GM12878 (cell line): ENCODE data around the gene TREM1. TPM values are rescaled to one million over a fixed set of nuclear protein-coding genes. Genes with fewer than 3 reads are reported as not detected.

Experiments used
- ATAC-seq: fragments of 200-7000 bp; cut with Tn5 transposase; 3 replicates; pipeline ENCODE4 v1.9.1; 2020; ENCODE audit warnings: mild to moderate bottlenecking, moderate library complexity
- BruUV-seq: library from RNA; stranded (reverse); fragments of 400-500 nt; replicated peaks from 2 replicates; lab custom pipeline; 2021; lab: Mats Ljungman, UMichigan
- CTCF ChIA-PET: fragments of 300-600 bp; sonication (Branson Sonifier 250); formaldehyde crosslinking; extraction: SDS; loops from one replicate; lab custom pipeline; 2021; ENCODE audit warnings: inconsistent platforms; lab: Yijun Ruan, JAX
- POLR2A ChIA-PET: fragments of 350-600 bp; formaldehyde crosslinking; extraction: SDS; loops from one replicate; lab custom pipeline; 2021; ENCODE audit warnings: inconsistent platforms; lab: Charles Lee
- RAD21 ChIA-PET: fragments of 300-600 bp; sonication (Branson Sonifier 250); formaldehyde crosslinking; loops from one replicate; lab custom pipeline; 2023; ENCODE audit warnings: antibody characterized with exemption; ENCODE audit not compliant: unreplicated experiment; lab: Charles Lee
- SMC1A ChIA-PET: fragments of 300-600 bp; sonication (Branson Sonifier 250); formaldehyde crosslinking; loops from one replicate; lab custom pipeline; 2023; ENCODE audit not compliant: unreplicated experiment, uncharacterized antibody; lab: Charles Lee
- DNase-seq: peaks from one replicate; pipeline ENCODE4 v3.0.0-alpha.2; 2011; ENCODE audit warnings: low read depth, low spot score
- FAIRE-seq: peaks from 3 replicates; lab custom pipeline; 2011; peaks lifted over from hg19 to GRCh38; lab: Jason Lieb, UNC
- H2AFZ ChIP-seq: 2 replicates; pipeline ENCODE4 v1.6.0; 2011; ENCODE audit warnings: low read depth, low read length, control low read depth; ENCODE audit not compliant: control insufficient read depth
- H3K27ac ChIP-seq: 2 replicates; pipeline ENCODE4 v1.5.1; 2011; ENCODE audit warnings: control low read depth; ENCODE audit not compliant: control insufficient read depth, insufficient read depth
- H3K27me3 ChIP-seq, 2 experiments: replicated peaks in 1 of 2; 2 replicates each; pipeline versions ENCODE4 v1.6.0 to v1.6.1; 2011; ENCODE audit warnings: low read length in 1 of 2; ENCODE audit not compliant: control insufficient read depth in 2 of 2, insufficient read depth in 2 of 2
- H3K36me3 ChIP-seq, 2 experiments: 2 replicates each; pipeline ENCODE4 v1.5.1; 2011; ENCODE audit warnings: low read length in 1 of 2; ENCODE audit not compliant: control insufficient read depth in 2 of 2, insufficient read depth in 2 of 2
- H3K4me1 ChIP-seq: 2 replicates; pipeline ENCODE4 v1.6.1; 2011; ENCODE audit warnings: mild to moderate bottlenecking, low read length, moderate library complexity, mixed read lengths; ENCODE audit not compliant: control insufficient read depth, insufficient read depth
- H3K4me2 ChIP-seq: 2 replicates; pipeline ENCODE4 v1.6.0; 2011; ENCODE audit warnings: control low read depth; ENCODE audit not compliant: control insufficient read depth, insufficient read depth
- H3K4me3 ChIP-seq: fragments of 200-600 bp; sonication (generic); 2 replicates; pipeline ENCODE4 v1.5.1; 2016
- H3K79me2 ChIP-seq: 2 replicates; pipeline ENCODE4 v1.6.0; 2011; ENCODE audit warnings: low read length; ENCODE audit not compliant: control insufficient read depth, insufficient read depth
- H3K9ac ChIP-seq: 2 replicates; pipeline ENCODE4 v1.8.0; 2011; ENCODE audit warnings: low read length, control low read depth, mixed read lengths; ENCODE audit not compliant: control insufficient read depth, insufficient read depth
- H3K9me3 ChIP-seq: replicated peaks from 3 replicates; pipeline ENCODE4 v1.5.1; 2011; ENCODE audit warnings: mild to moderate bottlenecking, low read length; ENCODE audit not compliant: control insufficient read depth, insufficient read depth
- H4K20me1 ChIP-seq: 2 replicates; pipeline ENCODE4 v1.6.0; 2011; ENCODE audit not compliant: control insufficient read depth, insufficient read depth
- EGR1 ChIP-seq, 2 experiments: IDR thresholded peaks; 1 replicate in 1 of 2; 2 replicates in 1 of 2; pipeline ENCODE4 v1.6.1; 2011 to 2012; ENCODE audit warnings: low read depth in 2 of 2, low read length in 2 of 2, borderline replicate concordance in 1 of 2, mild to moderate bottlenecking in 1 of 2, moderate library complexity in 1 of 2
- IRF4 ChIP-seq: IDR thresholded peaks from 2 replicates; pipeline ENCODE4 v1.6.1; 2011; ENCODE audit warnings: low read depth, low read length
- KDM1A ChIP-seq: fragments of 200-600 bp; sonication (generic); IDR thresholded peaks from 2 replicates; pipeline ENCODE4 v1.6.1; 2016; ENCODE audit warnings: borderline replicate concordance
- MEF2A ChIP-seq: IDR thresholded peaks from 2 replicates; pipeline ENCODE4 v1.6.1; 2011; ENCODE audit warnings: low read depth, mild to moderate bottlenecking, low read length, moderate library complexity; ENCODE audit not compliant: insufficient read depth
- MEF2B ChIP-seq: fragments of 450-650 bp; IDR thresholded peaks from 2 replicates; pipeline ENCODE4 v1.6.1; 2018; ENCODE audit warnings: mild to moderate bottlenecking, moderate library complexity; ENCODE audit not compliant: partially characterized antibody, poor library complexity, severe bottlenecking
- MTA2 ChIP-seq: fragments of 450-650 bp; IDR thresholded peaks from 2 replicates; pipeline ENCODE4 v1.6.1; 2016; ENCODE audit warnings: low read depth, mild to moderate bottlenecking, moderate library complexity
- NFYB ChIP-seq: IDR thresholded peaks from 2 replicates; pipeline ENCODE4 v1.6.1; 2011; ENCODE audit warnings: low read depth, mild to moderate bottlenecking, low read length, improper control_type of control experiment, moderate library complexity; ENCODE audit not compliant: insufficient read depth
- POLR2A ChIP-seq: IDR thresholded peaks from 2 replicates; pipeline ENCODE4 v1.6.1; 2011; ENCODE audit warnings: low read depth, mild to moderate bottlenecking, low read length
- POLR2AphosphoS2 ChIP-seq: IDR thresholded peaks from 2 replicates; pipeline ENCODE4 v1.6.1; 2011; ENCODE audit warnings: low read depth, mild to moderate bottlenecking, low read length, improper control_type of control experiment, moderate library complexity
- SIN3A ChIP-seq: IDR thresholded peaks from 2 replicates; pipeline ENCODE4 v1.6.1; 2012; ENCODE audit warnings: low read depth, low read length, improper control_type of control experiment
- SP1 ChIP-seq: IDR thresholded peaks from one replicate; pipeline ENCODE4 v1.6.1; 2011; ENCODE audit warnings: low read depth, low read length
- TARDBP ChIP-seq: IDR thresholded peaks from 2 replicates; pipeline ENCODE4 v1.6.1; 2016; ENCODE audit warnings: borderline replicate concordance
- TBL1XR1 ChIP-seq: IDR thresholded peaks from 2 replicates; pipeline ENCODE4 v1.6.1; 2012; ENCODE audit warnings: low read depth, low read length, improper control_type of control experiment
- ZNF24 ChIP-seq: fragments of 450-650 bp; IDR thresholded peaks from 2 replicates; pipeline ENCODE4 v1.6.1; 2017; ENCODE audit warnings: antibody characterized with exemption, mild to moderate bottlenecking
- ZNF622 ChIP-seq: fragments of 450-650 bp; IDR thresholded peaks from 2 replicates; pipeline ENCODE4 v1.6.1; 2017; ENCODE audit warnings: mild to moderate bottlenecking, inconsistent platforms
- WGBS: methylation state at CpG from one replicate; pipeline ENCODE4 v1.1.6; 2016; ENCODE audit warnings: low lambda C conversion rate; ENCODE audit not compliant: insufficient replicate concordance, insufficient coverage; ENCODE audit errors: missing lambda C conversion rate; 5-methylcytosine and 5-hydroxymethylcytosine counted together
- in situ Hi-C: fragments of 300-500 bp; cut with MboI; formaldehyde crosslinking; loops from 9 replicates; pipeline ENCODE4 v1.14.3; 2018; ENCODE audit warnings: mixed read lengths
- intact Hi-C: fragments of 100-400 bp; cut with micrococcal nuclease; formaldehyde crosslinking; loops from one replicate; pipeline ENCODE4 v1.14.2; 2022; ENCODE audit not compliant: unreplicated experiment
- polyA plus RNA-seq, 11 experiments: library from polyadenylated mRNA; depleted of rRNA in 4 of 11; unstranded in 6 of 11; stranded (reverse) in 5 of 11; fragments of >200 nt; fragmentation: Nextera tagmentation in 4 of 11; fragmentation: Illumina TruSeq in 1 of 11; extraction: Ambion mirVana in 4 of 11; extraction: Trizol in 1 of 11; gene quantifications; 1 replicate in 1 of 11; 2 replicates in 10 of 11; pipeline versions ENCODE4 v1.2.1 to v1.2.3, GENCODE V29; 2011 to 2016; ENCODE audit warnings: inconsistent platforms in 2 of 11, missing spikeins in 2 of 11, low read depth in 1 of 11
- total RNA-seq, 4 experiments: library from RNA; depleted of rRNA in 3 of 4; stranded (reverse); fragments of >200 nt in 3 of 4; fragmentation: Illumina TruSeq in 1 of 4; extraction: Trizol in 1 of 4; gene quantifications; 2 replicates each; pipeline versions ENCODE4 v1.2.1 to v1.2.3, GENCODE V29; 2013 to 2021

Gene TREM1
- total and polyA plus RNA-seq, 10 of the 15 experiments (the other 5 are each of a cell fraction or from before 2014, with no cell fraction given) = 0.09 to 2.6 (median 0.28) TPM; not detected in 2

GRCh38 chr6:41315203-41315602, 28.7 kb upstream of the TREM1 start:
- SMC1A ChIA-PET = interaction anchor here (0.6 to 15.6 kb wide), 16 partner anchors 9 to 240 kb away, joined by 3 to 253 read pairs (median 4); partner anchors contain the start of genes NCR2 and TREML2
- no peak for ATAC-seq
- POLR2A ChIA-PET = interaction anchor here (0.8 to 2.3 kb wide), 5 partner anchors 8 to 118 kb away, joined by 3 to 20 read pairs (median 3); partner anchors contain the start of gene NCR2
- DNase-seq = no peak
- Histone ChIP-seq H3K79me2 (no peaks in the 10 kb centered on the region), H3K9ac (no peak overlapping the region), H4K20me1 (no peaks in the 10 kb centered on the region), H3K4me2 (no peak overlapping the region), H3K9me3 (no peaks in the 10 kb centered on the region), H3K4me3 (no peak overlapping the region), H3K4me1 (peaks cover 7% of the 10 kb centered on the region; the same call in 1 of the 2 replicates), H3K27me3 (0 out of 4 replicates have a peak, but pooled peaks cover 0 to 2% of the 10 kb centered on the region in 2 experiments), H3K27ac (no peak overlapping the region), H3K36me3 (no peaks in the 10 kb centered on the region), H2AFZ (no peak overlapping the region)
- TF ChIP-seq SIN3A (no peak), MTA2 (peak; percentile 60), EGR1 (IDR thresholded peaks at IDR 0.05; ENCODE audit: borderline replicate concordance in 1 of 2, low read depth in 2 of 2, low read length in 2 of 2) (no peak), NFYB (no peak), IRF4 (no peak), MEF2A (peak; percentile 56; the same call in 1 of the 2 replicates), KDM1A (no peak), SP1 (no peak), TARDBP (no peak), TBL1XR1 (no peak), ZNF24 (no peak), POLR2AphosphoS2 (no peak), MEF2B (peak; percentile 71), ZNF622 (no peak), POLR2A (no peak)
- CTCF ChIA-PET = interaction anchor here (0.7 to 2.3 kb wide), 12 partner anchors 9 to 753 kb away, joined by 3 to 52 read pairs (median 4); partner anchors contain the start of gene TREML2
- no peak for FAIRE-seq
- RAD21 ChIA-PET = interaction anchor here (0.8 to 16.5 kb wide), 11 partner anchors 8 to 124 kb away, joined by 3 to 230 read pairs (median 5); partner anchors contain the start of gene NCR2
- intact Hi-C loops = loop anchor here (5.0 kb wide), 4 partner anchors 38 to 308 kb away; no protein-coding TSS in a partner anchor
- BruUV-seq = no TSS peak
- in situ Hi-C loops = loop anchor here (10.0 kb wide), 1 partner anchor 310 kb away; no protein-coding TSS in a partner anchor
- WGBS = 24% methylated on average over 2 of the region's 2 CpGs
